Astrocyte of the hippocampus (primary cell): Measurements from ENCODE around the gene C1orf35.

Experiments
- DNase-seq: peaks from one replicate; pipeline ENCODE4 v3.0.0; 2011; ENCODE audit warnings: low read depth, low spot score

Gene C1orf35

GRCh38 chr1:228079013-228079412 lies 24.1 kb downstream of the C1orf35 start:
- DNase-seq, result no peak

- no peak for DNase-seq
Measured at GRCh38 chr1:228077565-228078330, 25.4 kb downstream of the C1orf35 start.

GRCh38 chr1:228076796-228077430 lies 26.2 kb downstream of the C1orf35 start:
- DNase-seq, result no peak

GRCh38 chr1:228075801-228076271 lies 27.3 kb downstream of the C1orf35 start:
- no peak for DNase-seq

GRCh38 chr1:228074954-228075730 lies 28.0 kb downstream of the C1orf35 start:
- no peak for DNase-seq

- peak; percentile 38 for DNase-seq
Measured at GRCh38 chr1:228073857-228074545, 29.1 kb downstream of the C1orf35 start.

- DNase-seq, result no peak
Measured at GRCh38 chr1:228073061-228073856, 29.9 kb downstream of the C1orf35 start.

GRCh38 chr1:228072658-228073043 lies 30.5 kb downstream of the C1orf35 start:
- DNase-seq, result no peak

GRCh38 chr1:228071839-228072657 lies 31.1 kb downstream of the C1orf35 start:
- DNase-seq, result no peak

- no peak for DNase-seq
Measured at GRCh38 chr1:228070851-228071250, 32.3 kb downstream of the C1orf35 start.

- no peak for DNase-seq
Measured at GRCh38 chr1:228070173-228070572, 33.0 kb downstream of the C1orf35 start.

- no peak for DNase-seq
Measured at GRCh38 chr1:228068359-228068758, 34.8 kb downstream of the C1orf35 start.

GRCh38 chr1:228066891-228067654 lies 36.1 kb downstream of the C1orf35 start:
- no peak for DNase-seq

GRCh38 chr1:228066416-228066815 lies 36.7 kb downstream of the C1orf35 start:
- no peak for DNase-seq

- DNase-seq, result no peak
Measured at GRCh38 chr1:228065543-228066347, 37.4 kb downstream of the C1orf35 start.

- DNase-seq, result no peak
Measured at GRCh38 chr1:228064741-228065542, 38.2 kb downstream of the C1orf35 start.

GRCh38 chr1:228064296-228064695 lies 38.8 kb downstream of the C1orf35 start:
- DNase-seq, result no peak
